Measurements from ENCODE around the gene NTF3. TPM values are rescaled to one million over a fixed set of nuclear protein-coding genes. Genes with fewer than 3 reads are reported as not detected.

Gene NTF3
- total and polyA plus RNA-seq, 9 of the 15 experiments (the other 6 are each of a cell fraction or from before 2014, with no cell fraction given) = not detected

DNA sequence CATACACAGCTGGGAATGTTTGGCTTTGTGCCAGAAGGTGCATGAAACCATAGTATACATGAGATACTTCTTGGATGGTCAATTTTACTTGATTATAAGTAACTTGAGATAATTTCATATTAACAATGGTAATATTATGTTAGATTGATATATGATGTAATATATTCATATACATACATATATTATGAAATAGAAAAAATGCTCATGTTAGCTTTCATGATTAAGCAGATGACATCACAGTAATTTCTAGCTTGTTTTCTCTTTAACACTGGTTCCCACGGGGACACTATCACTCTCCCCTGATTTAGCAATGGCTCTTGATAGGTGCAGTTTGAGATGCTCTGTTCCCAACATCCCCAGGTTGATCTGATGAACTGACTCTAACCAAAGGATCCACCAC lies 35.4 kb upstream of the NTF3 start:
- BruUV-seq (replicated peaks) = no TSS peak
- Histone ChIP-seq H3K79me2 (ENCODE audit: control insufficient read depth, insufficient read depth, low read length) (no peaks in the 10 kb centered on the region), H3K9ac (ENCODE audit: insufficient read depth in 1 of 2, low read depth in 2 of 2, low read length in 2 of 2) (no peak overlapping the region), H2AFZ (ENCODE audit: low read depth, low read length) (no peak overlapping the region), H4K20me1 (replicated peaks; ENCODE audit: control insufficient read depth, insufficient read depth, low read length) (no peaks in the 10 kb centered on the region), H3K4me1 (replicated peaks in 1 of 2; ENCODE audit: control insufficient read depth in 2 of 2, insufficient read depth in 2 of 2, low read length in 2 of 2) (no peaks in the 10 kb centered on the region), H3K36me3 (ENCODE audit: control insufficient read depth, insufficient read depth, low read length) (no peaks in the 10 kb centered on the region), H3K27me3 (ENCODE audit: control insufficient read depth in 2 of 2, insufficient read depth in 2 of 2, low read length in 2 of 2) (no peaks in the 10 kb centered on the region; a peak in 1 of 5 replicates), H3K4me2 (ENCODE audit: insufficient read depth, low read length) (no peak overlapping the region), H3K9me1 (ENCODE audit: control insufficient read depth, insufficient read depth, low read length) (no peaks in the 10 kb centered on the region), H3K4me3 (no peak overlapping the region), H3K27ac (ENCODE audit: extremely low read depth, low read depth, low read length) (no peak overlapping the region), H3K9me3 (replicated peaks; ENCODE audit: control insufficient read depth, insufficient read depth, low read depth, low read length) (no peaks in the 10 kb centered on the region)
- POLR2A ChIA-PET = no interaction called here
- FAIRE-seq (no peak), ATAC-seq (no peak), DNase-seq (ENCODE audit: extremely low read depth in 1 of 4, low spot score in 3 of 4) (no peak)
- 0% methylated on average over 1 of the region's 1 CpG for WGBS (ENCODE audit: insufficient coverage, low coverage, missing lambda C conversion rate)
- CTCF ChIA-PET (ENCODE audit: low intra/inter-chr PET ratio) = no interaction called here
- no peak for TF ChIP-seq RBBP5 (IDR thresholded peaks at IDR 0.05; ENCODE audit: borderline replicate concordance, insufficient read depth, low read length, poor library complexity, severe bottlenecking)
- TF ChIP-seq, protein P1, sequence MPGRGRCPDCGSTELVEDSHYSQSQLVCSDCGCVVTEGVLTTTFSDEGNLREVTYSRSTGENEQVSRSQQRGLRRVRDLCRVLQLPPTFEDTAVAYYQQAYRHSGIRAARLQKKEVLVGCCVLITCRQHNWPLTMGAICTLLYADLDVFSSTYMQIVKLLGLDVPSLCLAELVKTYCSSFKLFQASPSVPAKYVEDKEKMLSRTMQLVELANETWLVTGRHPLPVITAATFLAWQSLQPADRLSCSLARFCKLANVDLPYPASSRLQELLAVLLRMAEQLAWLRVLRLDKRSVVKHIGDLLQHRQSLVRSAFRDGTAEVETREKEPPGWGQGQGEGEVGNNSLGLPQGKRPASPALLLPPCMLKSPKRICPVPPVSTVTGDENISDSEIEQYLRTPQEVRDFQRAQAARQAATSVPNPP (IDR thresholded peaks at IDR 0.05; ENCODE audit: borderline replicate concordance, insufficient read depth, insufficient read length) = no peak
- TF ChIP-seq TEAD4 (IDR thresholded peaks at IDR 0.05; ENCODE audit: low read length) = no peak
- no peak for TF ChIP-seq TEAD4 (CRISPR knock-in tag; IDR thresholded peaks at IDR 0.05; ENCODE audit: borderline replicate concordance)
- no peak for TF ChIP-seq PCBP1 (IDR thresholded peaks at IDR 0.05; ENCODE audit: low read depth, low read length, poor library complexity, severe bottlenecking)
- no peak for TF ChIP-seq SRSF3 (IDR thresholded peaks at IDR 0.05; ENCODE audit: insufficient read depth, low read length)
- TF ChIP-seq SETDB1 (IDR thresholded peaks at IDR 0.05; ENCODE audit: low read length) = no peak
- 0 out of 2 replicates have a peak, but pooled peaks have one; percentile 7 for TF ChIP-seq CEBPB (tag; IDR thresholded peaks at IDR 0.05)
- peak; percentile 80 for TF ChIP-seq NFIC (IDR thresholded peaks at IDR 0.05)
- TF ChIP-seq RCOR1 (IDR thresholded peaks at IDR 0.05; ENCODE audit: borderline replicate concordance in 1 of 2, low read depth in 2 of 2, low read length in 2 of 2) = no peak
- no peak for TF ChIP-seq PML (IDR thresholded peaks at IDR 0.05; ENCODE audit: low read length)
- TF ChIP-seq, protein P2, sequence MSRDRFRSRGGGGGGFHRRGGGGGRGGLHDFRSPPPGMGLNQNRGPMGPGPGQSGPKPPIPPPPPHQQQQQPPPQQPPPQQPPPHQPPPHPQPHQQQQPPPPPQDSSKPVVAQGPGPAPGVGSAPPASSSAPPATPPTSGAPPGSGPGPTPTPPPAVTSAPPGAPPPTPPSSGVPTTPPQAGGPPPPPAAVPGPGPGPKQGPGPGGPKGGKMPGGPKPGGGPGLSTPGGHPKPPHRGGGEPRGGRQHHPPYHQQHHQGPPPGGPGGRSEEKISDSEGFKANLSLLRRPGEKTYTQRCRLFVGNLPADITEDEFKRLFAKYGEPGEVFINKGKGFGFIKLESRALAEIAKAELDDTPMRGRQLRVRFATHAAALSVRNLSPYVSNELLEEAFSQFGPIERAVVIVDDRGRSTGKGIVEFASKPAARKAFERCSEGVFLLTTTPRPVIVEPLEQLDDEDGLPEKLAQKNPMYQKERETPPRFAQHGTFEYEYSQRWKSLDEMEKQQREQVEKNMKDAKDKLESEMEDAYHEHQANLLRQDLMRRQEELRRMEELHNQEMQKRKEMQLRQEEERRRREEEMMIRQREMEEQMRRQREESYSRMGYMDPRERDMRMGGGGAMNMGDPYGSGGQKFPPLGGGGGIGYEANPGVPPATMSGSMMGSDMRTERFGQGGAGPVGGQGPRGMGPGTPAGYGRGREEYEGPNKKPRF (IDR thresholded peaks at IDR 0.05; ENCODE audit: low read depth, low read length) = no peak
- no peak for TF ChIP-seq CEBPG (CRISPR knock-in tag; IDR thresholded peaks at IDR 0.05)
- peak in 1 of 2 experiments; percentile 56; a peak in 2 of 4 replicates for TF ChIP-seq CEBPG (tag; conservative IDR thresholded peaks at IDR 0.05 in 1 of 2, IDR thresholded peaks at IDR 0.05 in 1 of 2)
- TF ChIP-seq, protein P3, sequence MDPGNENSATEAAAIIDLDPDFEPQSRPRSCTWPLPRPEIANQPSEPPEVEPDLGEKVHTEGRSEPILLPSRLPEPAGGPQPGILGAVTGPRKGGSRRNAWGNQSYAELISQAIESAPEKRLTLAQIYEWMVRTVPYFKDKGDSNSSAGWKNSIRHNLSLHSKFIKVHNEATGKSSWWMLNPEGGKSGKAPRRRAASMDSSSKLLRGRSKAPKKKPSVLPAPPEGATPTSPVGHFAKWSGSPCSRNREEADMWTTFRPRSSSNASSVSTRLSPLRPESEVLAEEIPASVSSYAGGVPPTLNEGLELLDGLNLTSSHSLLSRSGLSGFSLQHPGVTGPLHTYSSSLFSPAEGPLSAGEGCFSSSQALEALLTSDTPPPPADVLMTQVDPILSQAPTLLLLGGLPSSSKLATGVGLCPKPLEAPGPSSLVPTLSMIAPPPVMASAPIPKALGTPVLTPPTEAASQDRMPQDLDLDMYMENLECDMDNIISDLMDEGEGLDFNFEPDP (CRISPR knock-in tag; IDR thresholded peaks at IDR 0.05) = no peak
- in situ Hi-C loops (cut with MboI) (no loop called here), intact Hi-C loops (cut with micrococcal nuclease) (no loop called here)

Data from K562 (cell line).